ENCODE measurements around the gene MSRB3. TPM values are rescaled to one million over a fixed set of nuclear protein-coding genes. Genes with fewer than 3 reads are reported as not detected.

The MSRB3 gene
- total and polyA plus RNA-seq, 2 of the 8 experiments (the other 6 are each of a cell fraction or from before 2014, with no cell fraction given): 0.32 to 1.2 TPM

DNA sequence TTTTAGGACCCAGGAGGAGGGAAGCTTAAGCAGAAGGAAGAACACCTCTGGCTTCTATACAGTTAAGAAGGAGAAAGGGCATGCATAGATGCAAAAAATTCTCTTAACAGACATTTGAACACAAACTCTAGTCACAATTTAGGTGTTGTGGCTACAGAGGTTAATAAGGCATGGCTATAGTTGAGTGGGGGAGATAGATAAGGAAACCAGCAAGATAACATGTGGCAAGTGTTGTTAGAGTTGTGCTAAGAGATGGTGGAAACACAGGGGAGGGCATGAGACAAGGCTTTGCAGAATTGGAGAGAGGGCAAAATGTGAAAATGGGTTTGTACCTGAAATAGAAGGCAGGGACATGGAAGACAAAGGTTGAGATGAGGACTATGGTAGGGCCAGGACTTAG is 88.9 kb downstream of the MSRB3 start (continued):
- TF ChIP-seq EP300 (IDR thresholded peaks at IDR 0.05; ENCODE audit: borderline replicate concordance in 1 of 2, low read depth in 2 of 2, low read length in 2 of 2): no peak
- no peak for TF ChIP-seq CEBPB (IDR thresholded peaks at IDR 0.05; ENCODE audit: low read depth, low read length)
- TF ChIP-seq CTBP2 (IDR thresholded peaks at IDR 0.05; ENCODE audit: borderline replicate concordance, insufficient read depth, insufficient read length, low read length): no peak
